Adrenal gland (tissue), 5 donors: ENCODE data around the gene SHC4.

ENCODE experiments used
- CTCF ChIP-seq, 6 experiments: fragments of 450-650 bp in 4 of 6; fragments of 200-600 bp in 2 of 6; sonication (generic) in 1 of 6; IDR thresholded peaks; 1 replicate in 5 of 6; 2 replicates in 1 of 6; pipeline versions ENCODE4 v1.5.1 to v1.8.0; 2016 to 2021; ENCODE audit warnings: antibody characterized with exemption in 6 of 6, mild to moderate bottlenecking in 2 of 6, moderate library complexity in 1 of 6
- POLR2A ChIP-seq, 2 donors: fragments of 450-650 bp; IDR thresholded peaks; one replicate each; pipeline ENCODE4 v1.6.1; 2017; ENCODE audit warnings: antibody characterized with exemption in 2 of 2, mild to moderate bottlenecking in 2 of 2, moderate library complexity in 1 of 2
- donor health status: DM: no; HTN: no; CAD: no.

GRCh38 chr15:48984811-48985352 is 21.2 kb upstream of the SHC4 start:
- TF ChIP-seq CTCF (IDR thresholded peaks at IDR 0.05) (no peak), POLR2A (IDR thresholded peaks at IDR 0.05) (no peak)
